ENCODE measurements around the gene STX19.
A peak's percentile ranks its signal among the peaks of the same experiment; 100 is the strongest.

STX19 gene

GRCh38 chr3:94036909-94037507, 8.6 kb upstream of the STX19 start:
- no peak for DNase-seq (ENCODE audit: low read depth in 2 of 3, low spot score in 1 of 3)

DNA sequence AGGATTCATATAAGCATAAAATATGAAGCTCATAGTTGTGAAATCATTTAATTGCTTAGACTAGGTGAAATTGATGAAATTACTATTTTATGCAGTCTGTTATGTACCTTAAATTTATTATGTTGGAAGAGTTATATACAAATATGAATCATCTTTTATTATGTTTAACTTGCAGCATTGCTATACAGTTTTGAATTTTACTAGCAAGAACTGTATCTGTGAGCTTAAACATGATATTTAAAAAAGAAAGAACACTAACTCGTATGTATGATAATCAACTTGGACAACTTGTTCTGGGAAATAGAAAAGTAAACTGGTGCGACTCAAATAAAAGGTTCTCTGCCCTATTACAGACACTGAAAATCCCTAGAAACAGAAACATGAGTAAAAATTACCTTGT, 1.8 kb downstream of the STX19 start:
- DNase-seq (ENCODE audit: low read depth in 2 of 3, low spot score in 1 of 3): no peak

DNA sequence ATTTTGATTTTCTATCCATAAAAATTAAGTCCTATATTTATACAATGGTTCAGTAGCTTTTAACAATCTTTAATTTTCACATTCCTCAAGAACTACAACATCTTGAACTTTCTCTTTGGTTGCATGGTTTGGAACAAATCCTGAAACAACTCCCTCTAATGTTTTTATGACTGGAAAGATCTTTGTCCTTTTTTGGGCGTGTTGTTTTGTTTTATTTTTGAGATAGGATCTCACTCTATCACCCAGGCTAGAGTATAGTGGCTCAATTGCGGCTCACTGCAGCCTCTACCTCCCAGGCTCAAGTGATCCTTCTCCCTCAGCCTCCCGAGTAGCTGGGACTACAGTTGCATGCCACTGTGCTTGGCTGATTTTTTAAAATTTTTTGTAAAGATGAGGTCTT, 4.0 kb downstream of the STX19 start:
- no peak for DNase-seq (ENCODE audit: low read depth in 2 of 3, low spot score in 1 of 3)

DNA sequence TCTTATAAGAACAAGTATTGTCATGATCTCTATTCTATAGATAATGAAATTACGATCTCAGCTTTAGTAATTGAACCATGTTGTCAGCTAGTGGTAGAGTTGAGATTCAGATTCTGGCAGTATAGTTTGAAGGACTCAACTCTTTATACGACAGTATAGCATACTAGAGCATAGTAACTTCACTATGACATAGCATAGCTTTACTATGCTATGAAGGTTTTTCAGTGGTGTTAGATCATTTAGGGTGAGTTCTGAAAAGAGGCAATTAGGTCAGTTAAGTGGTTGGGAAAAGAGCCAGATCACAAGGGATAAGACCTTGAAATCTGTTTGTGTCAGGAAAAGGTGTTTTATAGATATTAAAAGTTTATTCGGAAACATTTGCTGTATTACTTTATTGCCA, 8.1 kb downstream of the STX19 start:
- no peak for DNase-seq (ENCODE audit: low read depth in 2 of 3, low spot score in 1 of 3)

GRCh38 chr3:94019659-94020058, 8.7 kb downstream of the STX19 start:
- no peak for DNase-seq (ENCODE audit: low read depth in 2 of 3, low spot score in 1 of 3)

- no peak for DNase-seq (ENCODE audit: low read depth in 2 of 3, low spot score in 1 of 3)
Measured at GRCh38 chr3:94015025-94015424, 13.4 kb downstream of the STX19 start.

- DNase-seq (ENCODE audit: low read depth in 2 of 3, low spot score in 1 of 3): no peak
Measured at GRCh38 chr3:94012185-94012584, 16.2 kb downstream of the STX19 start.

- peak in 1 of 3 donors; percentile 2 for DNase-seq (ENCODE audit: low read depth in 2 of 3, low spot score in 1 of 3)
Measured at GRCh38 chr3:94011233-94011711, 17.1 kb downstream of the STX19 start.

- DNase-seq (ENCODE audit: low read depth in 2 of 3, low spot score in 1 of 3): no peak
Measured at GRCh38 chr3:94009608-94010007, 18.8 kb downstream of the STX19 start.

GRCh38 chr3:94008253-94008652, 20.1 kb downstream of the STX19 start:
- DNase-seq (ENCODE audit: low read depth in 2 of 3, low spot score in 1 of 3): no peak

DNA sequence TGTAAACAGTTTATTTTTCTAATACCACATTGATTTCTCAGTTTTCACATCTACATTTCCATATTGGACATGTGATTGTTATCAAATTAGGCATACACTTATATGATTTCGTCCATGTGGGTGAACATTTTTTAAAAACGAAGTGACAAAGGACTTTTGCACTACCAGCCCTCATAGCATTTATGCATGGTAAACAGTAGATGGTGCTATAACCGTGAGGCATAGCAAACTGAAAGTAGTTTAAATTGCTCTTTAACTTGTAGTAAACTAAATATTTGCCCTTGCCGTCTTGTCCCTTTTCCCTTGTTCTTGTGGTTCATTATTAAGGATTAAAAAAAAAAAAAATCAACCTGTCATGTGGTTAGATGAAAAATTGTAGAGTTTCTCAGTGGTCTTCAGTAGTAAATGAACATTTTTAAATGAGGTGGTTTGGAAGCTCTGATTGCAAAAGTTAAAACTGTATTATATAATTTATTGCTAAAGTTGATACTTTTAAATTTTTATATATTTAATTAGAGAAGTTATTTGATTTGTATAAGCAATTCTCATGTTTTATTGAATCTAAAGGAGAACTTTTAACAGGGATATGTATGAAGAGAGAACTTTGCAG, 24.0 kb downstream of the STX19 start:
- DNase-seq (ENCODE audit: low read depth in 2 of 3, low spot score in 1 of 3): peak in 1 of 3 donors; percentile 32

- DNase-seq (ENCODE audit: low read depth in 2 of 3, low spot score in 1 of 3): no peak
Measured at GRCh38 chr3:94001827-94002495, 26.4 kb downstream of the STX19 start.

- no peak for DNase-seq (ENCODE audit: low read depth in 2 of 3, low spot score in 1 of 3)
Measured at GRCh38 chr3:94001191-94001590, 27.2 kb downstream of the STX19 start.

- no peak for DNase-seq (ENCODE audit: low read depth in 2 of 3, low spot score in 1 of 3)
Measured at GRCh38 chr3:93994056-93994455, 34.3 kb downstream of the STX19 start.

DNA sequence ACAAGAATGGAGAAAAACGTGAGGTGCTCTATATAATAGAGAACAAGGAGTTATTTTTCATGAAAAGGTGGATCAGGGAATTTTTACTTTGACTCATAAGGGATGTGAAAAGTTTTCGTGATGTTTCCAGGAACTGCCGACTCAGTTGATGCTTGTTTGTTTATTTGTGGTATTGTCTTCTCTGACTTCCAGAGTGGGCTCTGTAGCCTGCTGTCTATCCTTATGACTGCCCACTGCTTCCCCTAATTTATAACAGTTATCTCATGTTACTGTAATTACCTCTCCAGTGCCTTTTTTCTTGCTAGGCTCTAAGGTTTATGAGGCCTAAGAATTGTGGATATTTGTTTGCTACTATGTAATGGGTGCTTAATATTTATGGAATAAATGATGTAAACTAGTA, 36.2 kb downstream of the STX19 start:
- no peak for DNase-seq (ENCODE audit: low read depth in 2 of 3, low spot score in 1 of 3)

DNA sequence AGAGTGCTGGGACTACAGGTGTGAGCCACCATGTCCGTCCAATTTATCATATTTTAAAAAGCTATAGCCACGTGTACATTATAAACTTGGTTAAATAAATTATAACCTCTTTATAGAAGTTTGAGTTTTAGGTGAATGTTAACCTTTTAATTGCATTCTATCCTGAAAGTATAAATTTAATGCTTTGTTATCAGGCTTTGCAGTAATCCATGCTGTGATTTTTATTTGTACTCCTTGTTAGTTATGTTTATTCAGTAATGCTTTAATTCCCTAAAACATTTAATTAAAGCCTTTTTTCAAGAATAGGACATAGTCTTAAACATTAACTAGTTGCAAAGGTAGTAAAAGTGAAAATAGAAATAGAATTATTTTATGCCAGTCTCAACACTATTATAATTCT, 36.8 kb downstream of the STX19 start:
- no peak for DNase-seq (ENCODE audit: low read depth in 2 of 3, low spot score in 1 of 3)

- no peak for DNase-seq (ENCODE audit: low read depth in 2 of 3, low spot score in 1 of 3)
Measured at GRCh38 chr3:93989241-93989640, 39.2 kb downstream of the STX19 start.

DNA sequence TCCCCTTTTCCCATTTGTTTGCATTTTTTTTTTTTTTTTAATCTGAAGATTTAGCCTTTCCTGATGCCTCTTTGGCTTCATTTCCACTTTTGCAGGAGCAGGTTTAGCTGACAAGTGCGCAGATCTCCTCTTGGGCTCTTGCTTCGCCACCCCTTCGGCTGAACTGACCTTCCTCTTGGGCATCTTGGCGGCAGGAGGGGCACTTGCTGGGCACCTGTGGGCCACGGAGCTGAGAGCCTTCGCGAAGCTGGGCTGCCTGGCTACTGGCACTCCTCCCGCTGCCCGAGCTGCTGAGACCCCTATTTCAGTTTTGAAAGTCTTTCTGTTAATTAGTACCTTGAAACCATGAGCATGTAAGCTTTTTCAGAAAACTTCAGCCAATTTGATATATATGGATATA, 39.6 kb downstream of the STX19 start:
- no peak for DNase-seq (ENCODE audit: low read depth in 2 of 3, low spot score in 1 of 3)

DNA sequence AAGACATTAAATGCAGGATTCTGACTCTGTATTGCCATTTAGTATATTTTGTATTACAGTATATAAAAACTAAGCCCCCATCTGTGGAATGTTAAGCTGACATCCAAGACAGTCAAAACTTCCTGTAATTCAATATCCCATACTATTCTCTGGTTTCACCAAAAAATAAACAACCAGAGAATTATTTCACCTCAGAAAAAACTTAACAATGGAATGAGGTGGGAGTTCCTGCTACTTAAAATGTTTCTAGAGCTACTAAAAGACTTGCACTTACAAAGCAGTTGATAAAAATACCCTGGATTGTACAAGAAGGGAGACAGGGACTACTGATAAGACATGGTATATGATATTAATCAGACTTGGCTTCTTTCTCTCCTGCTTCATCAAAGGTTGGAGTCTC, 40.1 kb downstream of the STX19 start:
- no peak for DNase-seq (ENCODE audit: low read depth in 2 of 3, low spot score in 1 of 3)

GRCh38 chr3:93984618-93985017, 43.8 kb downstream of the STX19 start:
- no peak for DNase-seq (ENCODE audit: low read depth in 2 of 3, low spot score in 1 of 3)

DNA sequence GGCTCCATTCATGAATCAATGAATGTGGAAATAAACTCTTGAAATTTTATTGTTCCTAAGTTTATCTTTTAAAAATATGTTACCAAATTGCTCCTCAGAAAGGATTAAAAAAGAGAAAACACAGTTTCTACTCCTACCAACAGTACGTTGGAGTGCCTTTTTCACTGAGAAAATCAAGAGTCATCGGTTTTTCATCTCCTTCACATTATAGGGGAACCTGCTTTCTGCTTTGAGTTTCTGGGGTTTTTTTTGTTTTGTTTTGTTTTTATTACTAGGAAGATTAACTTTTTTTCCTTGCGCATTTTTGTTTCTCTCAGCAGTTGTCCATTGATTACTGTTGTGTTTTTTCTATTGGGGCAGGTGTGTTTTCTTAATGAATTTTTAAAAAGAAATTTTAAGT, 45.0 kb downstream of the STX19 start:
- DNase-seq (ENCODE audit: low read depth in 2 of 3, low spot score in 1 of 3): no peak

- DNase-seq (ENCODE audit: low read depth in 2 of 3, low spot score in 1 of 3): no peak
Measured at GRCh38 chr3:93981649-93982048, 46.7 kb downstream of the STX19 start.

Measured in stimulated activated CD4-positive, alpha-beta T cell treated with anti-CD3 and anti-CD28 coated beads, Interleukin-12 subunit alpha, Interleukin-12 subunit beta, amount 100 ng/mL, for 48 hours (primary cell).